HUES6 (cell line): ENCODE measurements around the gene TBCD.

Experiments used
- H3K27ac ChIP-seq: 2 replicates; pipeline ENCODE4 v1.7.0; 2013; ENCODE audit warnings: low read depth, mild to moderate bottlenecking, low read length, inconsistent platforms
- H3K27me3 ChIP-seq: 2 replicates; pipeline ENCODE4 v1.6.1; 2013; ENCODE audit warnings: low read length; ENCODE audit not compliant: control insufficient read depth, insufficient read depth
- H3K36me3 ChIP-seq: 2 replicates; pipeline ENCODE4 v1.6.1; 2013; ENCODE audit warnings: low read length; ENCODE audit not compliant: control insufficient read depth, insufficient read depth
- H3K4me1 ChIP-seq: 2 replicates; pipeline ENCODE4 v1.6.1; 2013; ENCODE audit warnings: low read length; ENCODE audit not compliant: control insufficient read depth, insufficient read depth
- H3K4me3 ChIP-seq: 2 replicates; pipeline ENCODE4 v1.5.1; 2013; ENCODE audit warnings: low read depth, low read length
- H3K9ac ChIP-seq: one replicate; pipeline ENCODE4 v1.6.1; 2013; ENCODE audit warnings: mild to moderate bottlenecking, low read length
- H3K9me3 ChIP-seq: 2 replicates; pipeline ENCODE4 v1.6.1; 2013; ENCODE audit warnings: low read depth, low read length; ENCODE audit not compliant: control insufficient read depth, insufficient read depth

TBCD gene

GRCh38 chr17:82713071-82713723, 38.7 kb upstream of the TBCD start:
- peaks cover 6% of the 10 kb centered on the region for H3K4me1 ChIP-seq
- H3K36me3 ChIP-seq: no peaks in the 10 kb centered on the region
- no peak overlapping the region for H3K9ac ChIP-seq
- no peak overlapping the region for H3K4me3 ChIP-seq
- H3K27ac ChIP-seq: no peak overlapping the region
- peaks cover 10% of the 10 kb centered on the region; the same call in 1 of the 2 replicates for H3K27me3 ChIP-seq
- H3K9me3 ChIP-seq: no peaks in the 10 kb centered on the region

DNA sequence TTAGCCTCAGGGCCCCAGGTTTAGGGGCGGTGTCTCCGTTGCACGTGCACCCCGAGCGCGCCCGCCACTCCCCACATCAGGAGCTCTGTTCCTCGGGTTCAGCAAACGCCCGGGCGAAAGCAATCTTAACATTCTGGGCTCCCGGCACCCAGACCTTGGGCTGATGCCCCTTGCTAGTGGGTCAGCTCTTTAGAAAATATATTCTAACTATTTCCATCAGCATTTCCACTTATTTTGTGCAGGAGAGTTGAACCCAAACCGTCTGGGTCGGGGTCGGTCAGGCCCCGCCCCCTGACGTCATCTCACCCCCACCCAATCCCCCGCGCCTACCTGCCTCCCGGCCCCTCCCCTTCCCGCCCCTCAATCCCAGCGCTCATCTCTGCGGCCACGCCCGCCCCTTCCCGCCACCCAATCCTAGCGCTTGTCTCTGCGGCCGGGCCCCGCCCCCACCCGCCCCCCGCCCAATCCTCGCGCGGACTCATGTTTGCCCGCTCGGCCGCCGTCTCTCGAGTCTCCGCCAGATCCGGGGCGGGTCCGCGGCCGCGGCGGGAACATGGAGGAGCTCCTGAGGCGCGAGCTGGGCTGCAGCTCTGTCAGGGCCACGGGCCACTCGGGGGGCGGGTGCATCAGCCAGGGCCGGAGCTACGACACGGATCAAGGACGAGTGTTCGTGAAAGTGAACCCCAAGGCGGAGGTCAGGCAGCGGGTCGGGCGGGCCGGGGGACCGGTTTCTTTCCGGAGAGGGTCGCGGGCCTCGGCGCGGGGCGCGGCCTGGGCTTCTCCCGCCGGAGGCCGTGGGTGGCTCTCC, 35.5 kb upstream of the TBCD start, which contains the start of gene FN3KRP:
FN3KRP (plus strand) TSS at position 504 of the 808 bp plus-strand sequence; CDS start at position 554, 50 bp downstream.
- H3K9ac ChIP-seq: peak within 1 kb of the TSS; percentile 82
- H3K27ac ChIP-seq: no peak within 1 kb of the TSS
- H3K27me3 ChIP-seq: peaks cover 10% of the 10 kb centered on the region; the same call in 1 of the 2 replicates
- H3K4me3 ChIP-seq: peak within 1 kb of the TSS; percentile 99
- H3K4me1 ChIP-seq: peaks cover 6% of the 10 kb centered on the region
- no peaks in the 10 kb centered on the region for H3K9me3 ChIP-seq
- H3K36me3 ChIP-seq: peaks cover 21% of the 10 kb centered on the region

DNA sequence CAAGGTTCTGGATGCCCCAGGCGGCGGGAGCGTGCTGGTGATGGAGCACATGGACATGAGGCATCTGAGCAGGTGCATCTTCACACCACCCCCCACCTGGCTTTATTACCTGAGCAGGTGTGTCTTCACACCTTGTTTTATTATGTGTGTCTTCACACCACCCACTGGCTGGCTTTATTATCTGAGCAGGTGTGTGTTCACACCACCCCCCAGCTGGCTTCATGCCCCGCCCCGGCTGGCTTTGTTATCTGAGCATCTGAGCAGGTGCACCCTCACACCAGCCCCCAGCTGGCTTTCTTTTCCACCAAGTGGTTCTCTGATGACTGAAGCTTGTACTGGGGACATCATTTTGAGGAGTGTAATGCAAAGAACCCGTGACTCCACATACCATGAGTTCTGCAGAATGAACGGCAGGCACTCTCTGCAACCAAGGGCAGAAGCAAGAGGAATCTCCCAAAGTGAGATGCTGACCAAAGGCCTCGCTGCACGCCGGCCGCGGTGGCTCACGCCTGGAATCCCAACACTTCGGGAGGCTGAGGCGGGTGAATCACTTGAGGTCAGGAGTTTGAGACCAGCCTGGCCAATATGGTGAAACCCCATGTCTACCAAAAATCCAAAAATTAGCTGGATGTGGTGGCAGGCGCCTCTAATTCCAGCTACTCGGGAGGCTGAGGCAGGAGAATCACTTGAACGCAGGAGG, 32.7 kb upstream of the TBCD start:
- Histone ChIP-seq H3K4me1 (peaks cover 6% of the 10 kb centered on the region), H3K36me3 (peaks cover 33% of the 10 kb centered on the region)

DNA sequence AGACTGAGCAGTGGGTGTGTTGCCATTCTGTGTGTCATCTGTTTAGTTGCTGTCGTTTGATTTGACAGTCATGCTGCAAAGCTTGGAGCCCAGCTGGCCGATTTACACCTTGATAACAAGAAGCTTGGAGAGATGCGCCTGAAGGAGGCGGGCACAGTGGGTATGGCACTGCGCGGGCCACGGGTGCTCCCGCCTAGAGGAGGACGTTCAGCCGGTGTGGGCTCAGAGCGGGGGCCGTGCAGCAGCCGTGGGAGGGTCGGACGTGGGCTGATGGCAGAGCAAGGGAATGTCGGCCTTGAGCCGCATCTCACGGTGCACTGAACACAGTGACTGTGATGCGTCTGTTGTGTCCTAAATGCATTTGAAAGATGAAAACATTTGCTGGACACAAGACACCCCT, 31.7 kb upstream of the TBCD start:
- Histone ChIP-seq H3K27ac (no peak overlapping the region), H3K9me3 (no peaks in the 10 kb centered on the region), H3K4me3 (no peak overlapping the region), H3K9ac (no peak overlapping the region), H3K36me3 (peaks cover 36% of the 10 kb centered on the region), H3K27me3 (peaks cover 3% of the 10 kb centered on the region; the same call in 1 of the 2 replicates), H3K4me1 (peaks cover 6% of the 10 kb centered on the region)

More for the DNA sequence above, 32.7 kb upstream of the TBCD start:
- no peaks in the 10 kb centered on the region for H3K9me3 ChIP-seq
- H3K9ac ChIP-seq: no peak overlapping the region
- H3K27ac ChIP-seq: no peak overlapping the region
- peaks cover 3% of the 10 kb centered on the region; the same call in 1 of the 2 replicates for H3K27me3 ChIP-seq
- H3K4me3 ChIP-seq: no peak overlapping the region

- Histone ChIP-seq H3K9ac (no peak overlapping the region), H3K4me1 (peaks cover 3% of the 10 kb centered on the region; the same call in 1 of the 2 replicates), H3K36me3 (peaks cover 52% of the 10 kb centered on the region), H3K27me3 (no peaks in the 10 kb centered on the region), H3K9me3 (no peaks in the 10 kb centered on the region), H3K27ac (no peak overlapping the region), H3K4me3 (no peak overlapping the region)
Measured at GRCh38 chr17:82722341-82723013, 29.4 kb upstream of the TBCD start.

DNA sequence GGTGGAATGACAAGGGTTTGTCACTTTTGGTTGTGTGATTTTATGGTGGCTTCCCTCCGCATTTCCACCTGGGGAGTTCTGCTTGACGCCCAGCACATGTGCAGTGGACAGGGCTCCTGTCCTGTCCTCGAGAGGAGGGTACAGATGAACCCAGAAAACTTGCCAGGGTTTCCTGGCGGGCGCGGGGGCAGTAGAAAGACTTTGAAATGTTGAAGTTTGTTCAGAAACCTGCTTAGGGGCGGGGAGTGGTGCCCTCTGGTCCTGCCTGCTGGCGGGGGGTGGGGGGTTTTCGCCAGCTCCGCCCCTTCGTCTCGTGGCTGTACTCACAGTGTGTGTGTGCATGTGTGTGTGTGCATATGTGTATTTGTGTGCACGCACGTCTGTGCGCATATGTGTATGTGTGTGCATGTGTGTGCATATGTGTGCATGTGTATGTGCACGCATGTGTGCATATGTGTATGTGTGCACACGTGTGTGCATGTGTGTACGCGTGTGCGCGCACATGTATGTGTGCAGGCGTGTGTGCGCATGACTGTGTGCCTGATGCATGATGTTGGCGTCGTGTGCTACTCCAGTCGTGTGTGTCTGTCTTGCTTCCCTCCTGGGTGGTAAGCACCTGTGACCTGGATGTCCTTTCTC, 28.6 kb upstream of the TBCD start:
- Histone ChIP-seq H3K9ac (no peak overlapping the region), H3K4me1 (no peaks in the 10 kb centered on the region), H3K9me3 (no peaks in the 10 kb centered on the region), H3K36me3 (peaks cover 57% of the 10 kb centered on the region), H3K4me3 (no peak overlapping the region), H3K27ac (no peak overlapping the region), H3K27me3 (no peaks in the 10 kb centered on the region)

DNA sequence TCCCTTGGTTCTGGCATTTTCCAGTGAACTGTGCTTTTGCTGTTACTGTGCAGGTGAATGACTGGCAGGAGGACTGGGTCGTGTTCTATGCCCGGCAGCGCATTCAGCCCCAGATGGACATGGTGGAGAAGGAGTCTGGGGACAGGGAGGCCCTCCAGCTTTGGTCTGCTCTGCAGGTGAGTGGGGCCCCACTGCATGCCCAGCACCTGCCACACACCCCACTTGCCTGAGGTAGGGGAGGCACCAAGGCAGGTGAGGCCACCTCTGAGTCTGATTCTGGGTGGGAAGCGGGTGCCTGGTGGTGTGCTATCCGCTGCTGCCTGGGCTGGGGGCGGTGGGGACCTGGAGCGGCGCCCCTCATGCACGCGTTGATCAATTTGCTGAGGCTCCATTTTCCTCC, 25.4 kb upstream of the TBCD start:
- H3K9me3 ChIP-seq: no peaks in the 10 kb centered on the region
- H3K27ac ChIP-seq: no peak overlapping the region
- H3K4me1 ChIP-seq: no peaks in the 10 kb centered on the region
- H3K27me3 ChIP-seq: no peaks in the 10 kb centered on the region
- no peak overlapping the region for H3K4me3 ChIP-seq
- H3K9ac ChIP-seq: no peak overlapping the region
- H3K36me3 ChIP-seq: peaks cover 44% of the 10 kb centered on the region

DNA sequence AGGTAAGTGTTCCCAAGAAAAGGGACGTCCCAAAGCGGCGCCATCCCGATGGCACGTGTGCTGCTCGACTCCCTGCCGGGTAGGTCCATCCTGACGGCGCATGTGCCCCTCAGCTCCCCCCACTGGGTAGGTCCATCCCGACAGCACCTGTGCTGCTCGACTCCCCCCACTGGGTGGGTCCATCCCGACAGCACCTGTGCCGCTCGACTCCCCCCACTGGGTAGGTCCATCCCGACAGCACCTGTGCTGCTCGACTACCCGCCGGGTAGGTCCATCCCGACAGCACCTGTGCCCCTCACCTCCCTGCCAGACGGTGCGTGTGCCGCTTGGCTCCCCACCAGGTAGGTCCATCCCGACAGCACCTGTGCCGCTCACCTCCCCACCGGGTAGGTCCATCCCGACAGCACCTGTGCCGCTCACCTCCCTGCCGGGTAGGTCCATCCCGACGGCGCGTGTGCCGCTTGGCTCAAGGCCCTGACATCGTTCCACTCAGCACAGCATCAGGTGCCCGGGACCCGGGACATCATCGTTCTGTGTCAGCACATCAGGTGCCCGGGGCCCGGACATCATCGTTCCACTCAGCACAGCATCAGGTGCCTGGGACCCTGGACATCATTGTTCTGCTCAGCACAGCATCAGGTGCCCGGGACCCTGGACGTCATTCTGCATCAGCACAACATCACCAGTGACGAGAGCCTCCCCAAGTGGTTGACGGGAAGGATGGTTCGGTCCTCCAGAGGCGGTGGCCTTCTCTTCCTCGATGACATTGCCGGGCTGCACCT, 22.2 kb upstream of the TBCD start:
- peaks cover 13% of the 10 kb centered on the region; the same call in 1 of the 2 replicates for H3K9me3 ChIP-seq
- no peaks in the 10 kb centered on the region for H3K4me1 ChIP-seq
- no peak overlapping the region for H3K4me3 ChIP-seq
- no peaks in the 10 kb centered on the region for H3K27me3 ChIP-seq
- no peak overlapping the region for H3K27ac ChIP-seq
- peaks cover 38% of the 10 kb centered on the region for H3K36me3 ChIP-seq
- no peak overlapping the region for H3K9ac ChIP-seq

- Histone ChIP-seq H3K36me3 (peaks cover 25% of the 10 kb centered on the region), H3K9me3 (peaks cover 13% of the 10 kb centered on the region; the same call in 1 of the 2 replicates), H3K4me1 (no peaks in the 10 kb centered on the region), H3K9ac (no peak overlapping the region), H3K4me3 (no peak overlapping the region), H3K27ac (no peak overlapping the region), H3K27me3 (peaks cover 5% of the 10 kb centered on the region)
Measured at GRCh38 chr17:82732118-82732743, 19.6 kb upstream of the TBCD start.
